ENCODE results near the gene SLC23A1.

The SLC23A1 gene

DNA sequence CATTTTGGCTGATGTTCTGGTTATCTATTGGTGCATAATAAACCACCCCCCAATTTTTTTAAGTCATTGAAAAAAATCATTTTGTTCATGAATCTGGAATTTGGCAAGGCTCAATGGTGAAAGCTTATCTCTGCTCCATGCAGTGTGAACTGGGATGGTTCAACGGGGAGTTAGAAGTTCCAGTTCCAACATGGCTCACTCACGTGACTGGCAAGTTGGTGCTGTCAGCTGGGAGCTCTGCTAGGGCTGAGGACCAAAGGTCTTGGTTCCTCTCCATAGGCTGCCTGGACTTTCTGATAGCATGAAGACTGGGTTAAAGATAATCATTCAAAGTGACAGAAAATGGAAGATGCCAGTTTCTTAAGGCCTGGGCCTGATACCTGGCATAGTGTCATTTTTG lies 23.9 kb upstream of the SLC23A1 start:
- DNase-seq, result no peak

GRCh38 chr5:139404484-139404840 lies 21.4 kb upstream of the SLC23A1 start:
- DNase-seq, result no peak

DNA sequence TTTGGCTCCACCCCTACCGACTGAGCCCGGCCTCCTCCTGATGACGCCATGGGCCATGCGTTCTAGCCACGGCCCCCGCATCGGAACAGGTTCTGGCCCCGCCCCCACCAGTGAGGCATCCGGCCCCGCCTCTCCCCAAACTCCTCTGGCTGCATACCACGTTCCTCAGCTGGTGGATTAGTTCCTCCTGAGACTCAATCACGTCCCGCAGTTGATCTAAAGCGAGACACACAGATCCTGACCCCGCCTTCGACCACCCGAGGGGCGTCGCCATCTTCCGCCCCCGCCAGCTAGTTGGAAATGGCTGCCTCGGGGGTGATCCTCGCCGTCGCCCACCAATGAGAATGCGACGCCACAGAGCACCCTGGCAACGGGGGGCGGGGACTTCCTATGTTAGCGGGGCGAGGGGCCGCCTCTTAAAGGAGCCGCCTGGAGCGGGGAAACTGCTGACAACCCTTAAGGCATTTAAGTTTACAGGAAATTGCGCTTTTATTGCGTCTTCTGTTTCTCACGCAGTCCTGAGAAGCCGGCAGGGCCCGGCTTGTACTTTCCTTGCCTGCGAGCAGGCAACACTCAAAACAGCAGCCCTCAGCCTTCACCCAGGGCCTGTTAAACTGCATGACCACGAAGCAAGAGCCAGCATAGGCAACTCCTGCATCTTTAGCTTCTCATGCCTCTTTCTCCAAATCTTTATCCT lies 20.8 kb upstream of the SLC23A1 start, which contains the start of gene SPATA24:
SPATA24 (minus strand) TSS at position 303 of the 697 bp plus-strand sequence; CDS start at position 274, 29 bp downstream.
- peak; percentile 98 for DNase-seq

DNA sequence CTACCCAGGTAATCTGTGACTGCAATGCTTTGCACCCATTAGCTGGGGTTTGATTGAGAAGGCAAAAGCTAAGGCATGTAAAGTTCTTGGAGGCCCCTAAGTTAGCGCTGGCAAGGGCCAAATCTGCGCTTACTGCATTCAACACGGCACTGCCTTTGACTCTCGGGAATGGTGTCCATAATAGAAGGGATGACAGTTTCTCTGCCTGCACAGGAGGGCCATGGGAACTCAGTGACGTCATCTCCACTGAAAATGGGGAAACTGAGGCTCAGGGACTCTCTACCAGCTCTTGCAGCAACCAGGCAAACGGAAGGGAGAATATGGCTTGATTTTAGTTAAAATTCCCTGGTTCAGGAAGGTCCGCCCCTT lies 20.3 kb upstream of the SLC23A1 start:
- DNase-seq, result no peak

- no peak for DNase-seq
Observed at GRCh38 chr5:139402561-139403158, 19.6 kb upstream of the SLC23A1 start.

GRCh38 chr5:139401546-139401945 lies 18.4 kb upstream of the SLC23A1 start:
- DNase-seq, result no peak

GRCh38 chr5:139399501-139400121 lies 16.5 kb upstream of the SLC23A1 start:
- DNase-seq, result no peak

DNA sequence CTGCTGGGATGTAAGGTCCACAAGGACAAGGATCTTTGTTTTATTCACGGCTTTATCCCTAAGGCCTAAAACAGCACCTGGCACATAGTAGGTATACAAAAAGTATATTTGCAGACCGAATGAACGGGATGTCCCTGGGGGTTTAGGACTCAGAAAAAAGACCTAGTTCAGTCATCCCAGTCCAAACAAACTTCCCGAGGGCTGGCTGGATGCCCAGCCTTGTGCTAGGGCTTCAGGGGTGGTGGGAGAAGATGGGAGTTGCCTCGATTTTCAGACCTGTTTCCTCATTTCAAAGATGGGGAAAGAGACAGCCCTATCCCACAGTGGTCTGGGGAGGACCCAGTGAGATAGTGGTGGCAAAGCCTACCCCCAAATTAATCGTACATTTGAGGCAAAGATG lies 14.8 kb upstream of the SLC23A1 start:
- no peak for DNase-seq

- no peak for DNase-seq
Observed at GRCh38 chr5:139396691-139397090, 13.6 kb upstream of the SLC23A1 start.

GRCh38 chr5:139395844-139396640 lies 12.9 kb upstream of the SLC23A1 start:
- no peak for DNase-seq

DNA sequence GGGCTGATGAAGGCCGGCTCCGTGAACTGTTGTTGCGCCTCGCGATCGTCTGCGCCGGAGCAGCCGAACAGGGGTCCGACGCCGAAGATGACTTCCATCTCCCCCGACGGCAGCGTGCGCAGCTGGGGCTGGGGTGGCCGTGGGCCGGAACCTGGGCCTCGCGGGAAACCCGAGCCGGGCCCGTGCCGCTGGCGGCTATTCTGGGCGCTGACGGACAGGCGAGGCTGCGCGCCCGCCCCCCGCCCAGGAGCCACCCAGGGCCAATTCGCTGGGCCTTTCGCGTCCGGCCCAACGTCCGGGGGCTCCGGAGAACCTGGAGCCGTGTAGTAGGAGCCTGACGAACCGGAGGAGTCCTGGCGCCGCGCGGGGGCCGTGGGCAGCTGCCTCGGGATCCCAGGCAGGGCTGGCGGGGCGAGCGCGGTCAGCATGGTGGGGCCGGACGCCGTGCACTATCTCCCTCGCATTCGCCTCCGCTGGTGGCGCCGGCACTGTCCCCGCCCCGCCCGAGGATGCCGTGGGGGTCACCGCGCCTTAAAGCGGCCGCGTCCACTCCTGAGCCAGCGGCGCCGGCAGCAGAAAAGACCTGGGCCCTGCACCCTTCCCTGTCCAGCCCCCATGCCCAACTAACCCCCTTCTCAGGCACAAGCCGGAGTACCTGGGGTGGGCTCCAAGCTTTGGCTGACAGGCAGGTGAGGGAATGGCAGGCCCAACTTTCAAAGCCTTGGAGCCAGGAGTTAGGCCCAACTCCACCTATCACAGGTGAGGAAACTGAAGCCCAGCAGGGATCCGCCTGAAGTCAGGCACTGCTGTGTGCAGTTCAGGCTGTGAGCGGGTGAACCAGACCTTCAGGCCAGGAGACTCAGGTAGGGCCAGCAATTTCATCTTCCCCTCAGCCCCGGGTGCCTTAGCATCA lies 11.8 kb upstream of the SLC23A1 start, which contains the start of gene PROB1:
PROB1 (minus strand) TSS at position 451 of the 913 bp plus-strand sequence; CDS start at position 428, 23 bp downstream.
- no peak for DNase-seq

GRCh38 chr5:139394123-139394653 lies 11.1 kb upstream of the SLC23A1 start:
- peak; percentile 79 for DNase-seq

GRCh38 chr5:139393497-139394122 lies 10.5 kb upstream of the SLC23A1 start:
- no peak for DNase-seq

- peak; percentile 92 for DNase-seq
Observed at GRCh38 chr5:139392678-139393496, 9.8 kb upstream of the SLC23A1 start.

DNA sequence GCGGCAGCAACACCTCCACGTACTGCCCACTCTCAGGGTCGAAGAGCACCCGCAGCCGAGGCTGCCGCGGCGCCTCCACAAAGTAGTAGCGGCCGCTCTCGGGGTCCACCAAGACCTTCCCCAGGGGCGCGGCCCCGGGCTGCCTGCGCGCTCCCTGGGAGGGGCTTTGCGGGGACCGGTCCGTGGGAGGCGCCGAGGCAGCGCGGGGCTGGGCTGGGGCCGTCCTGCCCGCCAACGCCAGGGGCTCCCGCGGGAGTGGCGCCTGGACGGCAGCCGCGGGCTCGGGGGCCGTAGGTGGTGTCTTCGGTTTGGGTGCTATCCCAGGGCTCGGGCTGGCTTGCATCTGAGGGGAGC lies 9.2 kb upstream of the SLC23A1 start:
- no peak for DNase-seq

GRCh38 chr5:139391570-139392323 lies 8.7 kb upstream of the SLC23A1 start:
- DNase-seq, result peak; percentile 69

DNA sequence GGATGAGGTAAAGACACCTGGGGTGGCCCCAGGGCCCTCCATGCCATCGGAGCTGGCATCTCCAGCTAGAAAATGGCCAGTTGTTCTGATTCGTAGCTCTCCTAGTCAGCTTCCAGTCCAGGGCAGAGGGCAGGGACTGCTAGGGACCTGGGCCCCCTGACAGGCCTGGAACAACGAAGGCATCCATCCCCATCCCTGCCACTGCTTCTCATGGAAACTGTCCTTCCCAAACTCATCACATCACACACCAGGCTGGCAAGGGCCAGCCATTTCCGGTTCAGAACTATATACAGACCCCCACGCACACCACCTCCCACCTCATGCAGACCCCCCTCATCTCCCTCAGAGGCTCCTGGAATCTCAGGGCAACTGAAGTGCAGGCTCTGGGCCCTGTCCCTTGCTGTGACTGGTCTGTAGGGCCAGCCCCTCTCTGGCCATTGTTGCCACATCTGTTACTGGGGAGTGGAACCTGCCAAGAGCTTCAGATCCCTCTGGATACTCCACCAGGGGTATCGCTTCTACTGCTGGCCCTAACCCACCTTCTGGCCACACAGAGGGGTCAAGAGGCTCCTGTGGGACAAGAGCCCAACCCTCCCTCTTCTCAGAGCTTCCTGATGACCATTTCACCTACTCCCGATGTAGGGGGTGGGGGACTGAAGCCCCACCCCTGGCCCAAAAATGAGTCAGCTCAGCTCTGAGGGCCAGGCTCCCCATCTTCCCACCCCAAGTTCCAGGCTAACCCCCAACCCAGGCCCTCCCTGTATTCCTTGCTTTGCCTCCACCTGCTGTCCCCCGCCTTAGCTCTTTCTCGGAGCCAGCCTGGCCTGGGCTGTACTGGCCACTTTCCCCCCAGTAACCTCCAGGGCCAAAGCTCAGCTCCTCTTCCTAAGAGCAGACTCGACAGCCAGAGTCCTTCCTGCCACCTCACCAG lies 7.8 kb upstream of the SLC23A1 start:
- no peak for DNase-seq
